ENCODE data around the gene SHISA9.

DNA sequence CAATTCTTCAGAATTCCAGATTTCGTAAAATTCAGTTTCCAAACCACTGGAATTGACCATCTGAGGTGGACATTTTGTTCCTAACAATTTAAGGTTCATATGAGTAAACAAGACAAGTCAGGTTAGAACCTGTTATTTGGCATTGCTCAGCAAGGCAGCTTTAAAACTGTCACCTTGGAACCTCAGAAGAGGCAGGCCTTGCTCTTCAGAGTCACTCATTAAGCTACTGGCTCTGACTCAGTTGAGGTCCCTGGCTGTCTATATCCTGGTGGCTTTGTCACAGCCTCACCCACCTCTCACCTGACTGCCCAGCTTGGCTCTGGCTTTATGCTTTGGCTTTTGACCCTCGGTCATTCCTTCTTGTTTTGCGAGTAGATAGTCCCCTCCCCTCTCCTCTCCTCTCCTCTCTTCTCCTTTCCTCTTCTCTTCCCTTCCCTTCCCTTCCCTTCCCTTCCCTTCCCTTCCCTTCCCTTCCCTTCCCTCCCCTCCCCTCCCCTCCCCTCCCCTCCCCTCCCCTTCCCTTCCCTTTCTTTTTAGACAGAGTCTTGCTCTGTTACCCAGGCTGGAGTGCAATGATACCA is 238.4 kb downstream of the SHISA9 start:
- TF ChIP-seq, protein P1, sequence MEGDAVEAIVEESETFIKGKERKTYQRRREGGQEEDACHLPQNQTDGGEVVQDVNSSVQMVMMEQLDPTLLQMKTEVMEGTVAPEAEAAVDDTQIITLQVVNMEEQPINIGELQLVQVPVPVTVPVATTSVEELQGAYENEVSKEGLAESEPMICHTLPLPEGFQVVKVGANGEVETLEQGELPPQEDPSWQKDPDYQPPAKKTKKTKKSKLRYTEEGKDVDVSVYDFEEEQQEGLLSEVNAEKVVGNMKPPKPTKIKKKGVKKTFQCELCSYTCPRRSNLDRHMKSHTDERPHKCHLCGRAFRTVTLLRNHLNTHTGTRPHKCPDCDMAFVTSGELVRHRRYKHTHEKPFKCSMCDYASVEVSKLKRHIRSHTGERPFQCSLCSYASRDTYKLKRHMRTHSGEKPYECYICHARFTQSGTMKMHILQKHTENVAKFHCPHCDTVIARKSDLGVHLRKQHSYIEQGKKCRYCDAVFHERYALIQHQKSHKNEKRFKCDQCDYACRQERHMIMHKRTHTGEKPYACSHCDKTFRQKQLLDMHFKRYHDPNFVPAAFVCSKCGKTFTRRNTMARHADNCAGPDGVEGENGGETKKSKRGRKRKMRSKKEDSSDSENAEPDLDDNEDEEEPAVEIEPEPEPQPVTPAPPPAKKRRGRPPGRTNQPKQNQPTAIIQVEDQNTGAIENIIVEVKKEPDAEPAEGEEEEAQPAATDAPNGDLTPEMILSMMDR (IDR thresholded peaks at IDR 0.05) = no peak
- TF ChIP-seq POLR2A (IDR thresholded peaks at IDR 0.05) = no peak
- TF ChIP-seq POLR2AphosphoS5 (IDR thresholded peaks at IDR 0.05) = no peak
